K562 (cell line): ENCODE data around the gene NFS1. TPM values are rescaled to one million over a fixed set of nuclear protein-coding genes. Genes with fewer than 3 reads are reported as not detected.

ENCODE experiments used
- ATAC-seq: fragments of 200-7000 bp; cut with Tn5 transposase; 3 replicates; pipeline ENCODE4 v1.9.1; 2020; ENCODE audit warnings: moderate library complexity
- BruUV-seq: library from RNA; stranded (reverse); fragments of 400-500 nt; replicated peaks from 2 replicates; lab custom pipeline; 2021; lab: Mats Ljungman, UMichigan
- CTCF ChIA-PET: fragments of 300-600 bp; formaldehyde crosslinking; extraction: SDS; loops from one replicate; lab custom pipeline; 2021; ENCODE audit warnings: low intra/inter-chr PET ratio; lab: Yijun Ruan, JAX
- POLR2A ChIA-PET: fragments of 300-600, 350-650 bp; sonication (Branson Sonifier 250); formaldehyde crosslinking; extraction: SDS; loops from one replicate; lab custom pipeline; 2021; ENCODE audit warnings: antibody characterized with exemption, inconsistent platforms; lab: Yijun Ruan, JAX
- DNase-seq, 4 experiments: peaks; one replicate each; pipeline versions ENCODE4 v3.0.0 to v3.0.0-alpha.2; 2011 to 2018; ENCODE audit warnings: low spot score in 3 of 4, mixed read lengths in 3 of 4; ENCODE audit errors: extremely low read depth in 1 of 4
- FAIRE-seq: peaks from 2 replicates; lab custom pipeline; 2011; peaks lifted over from hg19 to GRCh38; lab: Jason Lieb, UNC
- H2AFZ ChIP-seq: 2 replicates; pipeline ENCODE4 v1.6.0; 2011; ENCODE audit warnings: low read depth, low read length, control low read depth, inconsistent platforms
- H3K27ac ChIP-seq: fragments of 200-600 bp; 3 replicates; pipeline ENCODE4 v1.8.0; 2011; ENCODE audit warnings: low read depth, mild to moderate bottlenecking, control low read depth, inconsistent platforms, low read length, moderate library complexity, mixed read lengths; ENCODE audit errors: extremely low read depth
- H3K27me3 ChIP-seq, 2 experiments: fragments of 300-600 bp in 1 of 2; 2 replicates in 1 of 2; 3 replicates in 1 of 2; pipeline versions ENCODE4 v1.6.0 to v1.8.0; 2011; ENCODE audit warnings: inconsistent platforms in 2 of 2, low read length in 2 of 2, mild to moderate bottlenecking in 1 of 2, mixed read lengths in 1 of 2, moderate library complexity in 1 of 2; ENCODE audit not compliant: control insufficient read depth in 2 of 2, insufficient read depth in 2 of 2
- H3K36me3 ChIP-seq: fragments of 300-600 bp; 3 replicates; pipeline ENCODE4 v1.8.0; 2011; ENCODE audit warnings: mild to moderate bottlenecking, low read length, inconsistent platforms; ENCODE audit not compliant: control insufficient read depth, insufficient read depth
- H3K4me1 ChIP-seq, 2 experiments: fragments of 200-600 bp in 1 of 2; replicated peaks in 1 of 2; 2 replicates in 1 of 2; 3 replicates in 1 of 2; pipeline versions ENCODE4 v1.5.1 to v1.8.0; 2011; ENCODE audit warnings: inconsistent platforms in 2 of 2, low read length in 2 of 2, mild to moderate bottlenecking in 1 of 2, mixed read lengths in 1 of 2, moderate library complexity in 1 of 2; ENCODE audit not compliant: control insufficient read depth in 2 of 2, insufficient read depth in 2 of 2
- H3K4me2 ChIP-seq: 2 replicates; pipeline ENCODE4 v1.6.1; 2011; ENCODE audit warnings: low read length, control low read depth, inconsistent platforms, mixed read lengths; ENCODE audit not compliant: insufficient read depth
- H3K4me3 ChIP-seq: fragments of 200-600 bp; sonication (generic), shearing (Covaris generic); 2 replicates; pipeline ENCODE4 v1.5.1; 2016; ENCODE audit warnings: control low read depth, inconsistent platforms
- H3K79me2 ChIP-seq: fragments of 200-600 bp; 3 replicates; pipeline ENCODE4 v1.8.0; 2011; ENCODE audit warnings: low read length, inconsistent platforms; ENCODE audit not compliant: control insufficient read depth, insufficient read depth
- H3K9ac ChIP-seq, 2 experiments: 2 replicates each; pipeline versions ENCODE4 v1.6.0 to v1.6.1; 2011; ENCODE audit warnings: low read depth in 2 of 2, low read length in 2 of 2, control low read depth in 1 of 2, inconsistent platforms in 1 of 2, mild to moderate bottlenecking in 1 of 2, mixed read lengths in 1 of 2; ENCODE audit not compliant: insufficient read depth in 1 of 2
- H3K9me1 ChIP-seq: one replicate; pipeline ENCODE4 v1.6.0; 2011; ENCODE audit warnings: inconsistent platforms, mild to moderate bottlenecking, low read length, moderate library complexity; ENCODE audit not compliant: control insufficient read depth, insufficient read depth
- H3K9me3 ChIP-seq: replicated peaks from 2 replicates; pipeline ENCODE4 v1.5.1; 2011; ENCODE audit warnings: low read depth, low read length, inconsistent platforms; ENCODE audit not compliant: control insufficient read depth, insufficient read depth
- H4K20me1 ChIP-seq: replicated peaks from 2 replicates; pipeline ENCODE4 v1.6.1; 2011; ENCODE audit warnings: low read length, inconsistent platforms, mixed read lengths; ENCODE audit not compliant: control insufficient read depth, insufficient read depth
- KAT7 ChIP-seq: sonication (generic); formaldehyde crosslinking; IDR thresholded peaks from 2 replicates; pipeline ENCODE4 v1.8.0; 2022; ENCODE audit warnings: missing genetic modification reagents, mild to moderate bottlenecking, borderline replicate concordance
- MED1 ChIP-seq: sonication (generic); formaldehyde crosslinking; IDR thresholded peaks from 2 replicates; pipeline ENCODE4 v1.8.1; 2023; ENCODE audit warnings: missing genetic modification reagents, borderline replicate concordance
- POLR2AphosphoS5 ChIP-seq: IDR thresholded peaks from 2 replicates; pipeline ENCODE4 v1.6.1; 2011; ENCODE audit warnings: mild to moderate bottlenecking, low read depth, low read length, moderate library complexity; ENCODE audit not compliant: control insufficient read depth, insufficient read depth
- SAFB2 ChIP-seq: fragments of 200-400 bp; formaldehyde crosslinking; IDR thresholded peaks from 2 replicates; pipeline ENCODE4 v1.6.1; 2018; ENCODE audit warnings: borderline replicate concordance, low read length, low read depth, moderate library complexity; ENCODE audit not compliant: severe bottlenecking
- WGBS: fragments of 100-300 bp; shearing (Covaris generic); methylation state at CpG from one replicate; pipeline ENCODE4 v1.1.6; 2016; ENCODE audit warnings: low coverage, mixed read lengths; ENCODE audit not compliant: insufficient coverage; ENCODE audit errors: missing lambda C conversion rate; 5-methylcytosine and 5-hydroxymethylcytosine counted together
- in situ Hi-C: fragments of 300-500 bp; cut with MboI; formaldehyde crosslinking; loops from 4 replicates; pipeline ENCODE4 v1.15.0; 2018; ENCODE audit warnings: inconsistent platforms, mixed read lengths
- intact Hi-C: fragments of 100-400 bp; cut with micrococcal nuclease; formaldehyde crosslinking; loops from 2 replicates; pipeline ENCODE4 v1.14.2; 2022
- polyA plus RNA-seq, 8 experiments: library from polyadenylated mRNA; depleted of rRNA in 4 of 8; stranded (reverse) in 5 of 8; unstranded in 3 of 8; fragments of >200 nt; fragmentation: Nextera tagmentation in 2 of 8; fragmentation: Illumina TruSeq in 1 of 8; extraction: Ambion mirVana in 2 of 8; extraction: Trizol in 1 of 8; gene quantifications; 2 replicates each; pipeline versions ENCODE4 v1.2.1 to v1.2.3, GENCODE V29; 2011 to 2014; ENCODE audit warnings: inconsistent platforms in 1 of 8, missing spikeins in 1 of 8
- total RNA-seq, 7 experiments: library from RNA; depleted of rRNA in 6 of 7; stranded (reverse); fragments of >200 nt in 6 of 7; fragmentation: Illumina TruSeq in 2 of 7; extraction: Trizol in 2 of 7; gene quantifications; 2 replicates each; pipeline versions ENCODE4 v1.2.1 to v1.2.3, GENCODE V29; 2011 to 2021; ENCODE audit warnings: low replicate concordance in 1 of 7
- TF ChIP-seq, protein P1 (sequence below): fragments of 450-650 bp; formaldehyde crosslinking; IDR thresholded peaks from 2 replicates; pipeline ENCODE4 v1.4.0; 2020; ENCODE audit warnings: mild to moderate bottlenecking
- TF ChIP-seq, protein P2 (sequence below): IDR thresholded peaks from 3 replicates; pipeline ENCODE4 v1.6.1; 2011; ENCODE audit warnings: borderline replicate concordance, mild to moderate bottlenecking, moderate library complexity; ENCODE audit not compliant: insufficient read length; ENCODE audit errors: extremely low read depth
- TF ChIP-seq, protein P3 (sequence below): fragments of 450-650 bp; formaldehyde crosslinking; IDR thresholded peaks from 2 replicates; pipeline ENCODE4 v1.4.0; 2022; ENCODE audit warnings: missing genetic modification characterization

The NFS1 gene
- total and polyA plus RNA-seq, 9 of the 15 experiments (the other 6 are each of a cell fraction or from before 2014, with no cell fraction given): 11.5 to 84.8 (median 47.1) TPM

DNA sequence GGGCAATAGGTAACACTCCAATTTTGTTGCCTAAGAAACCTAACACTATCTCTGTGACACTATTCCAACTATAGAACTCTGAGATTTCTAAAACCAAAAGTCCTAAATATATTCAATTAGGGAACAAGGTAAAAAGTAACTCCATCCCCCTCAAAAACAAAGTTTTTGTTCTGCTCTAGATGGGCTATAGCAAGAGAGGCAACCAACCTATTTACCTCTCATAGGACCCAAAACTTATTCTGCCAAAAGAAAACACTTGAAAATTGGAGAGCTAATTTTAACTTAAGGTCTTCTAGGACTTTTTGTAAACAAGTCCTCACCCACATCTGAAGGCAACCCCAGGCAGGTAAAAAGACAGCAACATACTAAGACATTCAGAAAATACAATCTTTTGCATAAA lies 35.2 kb upstream of the NFS1 start:
- no peak overlapping the region for H3K4me2 ChIP-seq
- no peak overlapping the region for H3K27ac ChIP-seq
- ATAC-seq: no peak
- peaks cover 100% of the 10 kb centered on the region for H3K79me2 ChIP-seq
- H3K9ac ChIP-seq: no peak overlapping the region
- no peak overlapping the region for H2AFZ ChIP-seq
- peaks cover 100% of the 10 kb centered on the region for H3K36me3 ChIP-seq
- peaks cover 56% of the 10 kb centered on the region for H4K20me1 ChIP-seq
- no peak for FAIRE-seq
- H3K9me3 ChIP-seq: no peaks in the 10 kb centered on the region
- TF ChIP-seq, protein P1, sequence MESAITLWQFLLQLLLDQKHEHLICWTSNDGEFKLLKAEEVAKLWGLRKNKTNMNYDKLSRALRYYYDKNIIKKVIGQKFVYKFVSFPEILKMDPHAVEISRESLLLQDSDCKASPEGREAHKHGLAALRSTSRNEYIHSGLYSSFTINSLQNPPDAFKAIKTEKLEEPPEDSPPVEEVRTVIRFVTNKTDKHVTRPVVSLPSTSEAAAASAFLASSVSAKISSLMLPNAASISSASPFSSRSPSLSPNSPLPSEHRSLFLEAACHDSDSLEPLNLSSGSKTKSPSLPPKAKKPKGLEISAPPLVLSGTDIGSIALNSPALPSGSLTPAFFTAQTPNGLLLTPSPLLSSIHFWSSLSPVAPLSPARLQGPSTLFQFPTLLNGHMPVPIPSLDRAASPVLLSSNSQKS (CRISPR knock-in tag): no peak
- TF ChIP-seq, all 486 proteins: peak for 0
- H3K4me1 ChIP-seq: peaks cover 0 to 9% of the 10 kb centered on the region in 2 experiments; a peak in 2 of 5 replicates
- intact Hi-C loops: no loop called here
- DNase-seq: no peak
- H3K4me3 ChIP-seq: no peak overlapping the region
- H3K27me3 ChIP-seq: no peaks in the 10 kb centered on the region
- H3K9me1 ChIP-seq: no peaks in the 10 kb centered on the region
- ChIA-PET CTCF (interaction anchor here (0.6 kb wide), 1 partner anchor 12 kb away, joined by 4 read pairs; no protein-coding TSS in a partner anchor), POLR2A (interaction anchor here (0.6 to 2.7 kb wide), 9 partner anchors 9 to 258 kb away, joined by 3 to 12 read pairs (median 5); partner anchors contain the start of gene SCAND1)
- in situ Hi-C loops: no loop called here
- BruUV-seq: no TSS peak

DNA sequence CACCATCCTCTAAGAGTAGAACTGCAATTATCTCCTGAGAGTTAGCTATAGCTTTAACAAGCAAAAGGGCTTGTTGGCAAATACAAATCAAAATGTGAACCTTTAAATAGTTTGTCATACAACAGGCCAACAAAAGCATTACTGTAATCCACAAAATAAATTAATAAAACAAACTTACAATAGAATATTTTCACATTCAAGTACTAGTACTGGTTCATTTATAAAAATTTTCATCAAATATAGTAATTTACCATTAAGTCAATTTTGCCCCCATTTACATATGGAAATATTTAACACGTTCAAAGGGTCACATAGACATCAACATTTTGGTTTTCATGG lies 33.5 kb upstream of the NFS1 start:
- ChIA-PET POLR2A (interaction anchor here (0.6 to 2.1 kb wide), 2 partner anchors 9 to 68 kb away, joined by 3 to 5 read pairs; partner anchors contain the start of genes CPNE1 and RBM12), CTCF (no interaction called here)
- Histone ChIP-seq H4K20me1 (peaks cover 44% of the 10 kb centered on the region), H3K36me3 (peaks cover 100% of the 10 kb centered on the region), H3K4me2 (no peak overlapping the region), H3K79me2 (peaks cover 97% of the 10 kb centered on the region), H2AFZ (no peak overlapping the region), H3K9me1 (no peaks in the 10 kb centered on the region), H3K9ac (no peak overlapping the region), H3K4me3 (no peak overlapping the region), H3K27ac (no peak overlapping the region), H3K9me3 (no peaks in the 10 kb centered on the region), H3K4me1 (peaks cover 0 to 2% of the 10 kb centered on the region in 2 experiments; a peak in 2 of 5 replicates), H3K27me3 (no peaks in the 10 kb centered on the region)
- intact Hi-C loops (no loop called here), in situ Hi-C loops (no loop called here)
- WGBS: 67% methylated on average over 1 of the region's 1 CpG
- DNase-seq (no peak), FAIRE-seq (no peak), ATAC-seq (no peak)
- TF ChIP-seq MED1 (CRISPR knock-in tag) (no peak), POLR2AphosphoS5 (0 out of 2 replicates have a peak, but pooled peaks have one; percentile 18), KAT7 (CRISPR knock-in tag) (peak; percentile 36; the same call in 1 of the 2 replicates), SAFB2 (no peak)
- TF ChIP-seq, protein P2, sequence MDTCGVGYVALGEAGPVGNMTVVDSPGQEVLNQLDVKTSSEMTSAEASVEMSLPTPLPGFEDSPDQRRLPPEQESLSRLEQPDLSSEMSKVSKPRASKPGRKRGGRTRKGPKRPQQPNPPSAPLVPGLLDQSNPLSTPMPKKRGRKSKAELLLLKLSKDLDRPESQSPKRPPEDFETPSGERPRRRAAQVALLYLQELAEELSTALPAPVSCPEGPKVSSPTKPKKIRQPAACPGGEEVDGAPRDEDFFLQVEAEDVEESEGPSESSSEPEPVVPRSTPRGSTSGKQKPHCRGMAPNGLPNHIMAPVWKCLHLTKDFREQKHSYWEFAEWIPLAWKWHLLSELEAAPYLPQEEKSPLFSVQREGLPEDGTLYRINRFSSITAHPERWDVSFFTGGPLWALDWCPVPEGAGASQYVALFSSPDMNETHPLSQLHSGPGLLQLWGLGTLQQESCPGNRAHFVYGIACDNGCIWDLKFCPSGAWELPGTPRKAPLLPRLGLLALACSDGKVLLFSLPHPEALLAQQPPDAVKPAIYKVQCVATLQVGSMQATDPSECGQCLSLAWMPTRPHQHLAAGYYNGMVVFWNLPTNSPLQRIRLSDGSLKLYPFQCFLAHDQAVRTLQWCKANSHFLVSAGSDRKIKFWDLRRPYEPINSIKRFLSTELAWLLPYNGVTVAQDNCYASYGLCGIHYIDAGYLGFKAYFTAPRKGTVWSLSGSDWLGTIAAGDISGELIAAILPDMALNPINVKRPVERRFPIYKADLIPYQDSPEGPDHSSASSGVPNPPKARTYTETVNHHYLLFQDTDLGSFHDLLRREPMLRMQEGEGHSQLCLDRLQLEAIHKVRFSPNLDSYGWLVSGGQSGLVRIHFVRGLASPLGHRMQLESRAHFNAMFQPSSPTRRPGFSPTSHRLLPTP: no peak
- TF ChIP-seq, protein P3, sequence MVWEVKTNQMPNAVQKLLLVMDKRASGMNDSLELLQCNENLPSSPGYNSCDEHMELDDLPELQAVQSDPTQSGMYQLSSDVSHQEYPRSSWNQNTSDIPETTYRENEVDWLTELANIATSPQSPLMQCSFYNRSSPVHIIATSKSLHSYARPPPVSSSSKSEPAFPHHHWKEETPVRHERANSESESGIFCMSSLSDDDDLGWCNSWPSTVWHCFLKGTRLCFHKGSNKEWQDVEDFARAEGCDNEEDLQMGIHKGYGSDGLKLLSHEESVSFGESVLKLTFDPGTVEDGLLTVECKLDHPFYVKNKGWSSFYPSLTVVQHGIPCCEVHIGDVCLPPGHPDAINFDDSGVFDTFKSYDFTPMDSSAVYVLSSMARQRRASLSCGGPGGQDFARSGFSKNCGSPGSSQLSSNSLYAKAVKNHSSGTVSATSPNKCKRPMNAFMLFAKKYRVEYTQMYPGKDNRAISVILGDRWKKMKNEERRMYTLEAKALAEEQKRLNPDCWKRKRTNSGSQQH (CRISPR knock-in tag): no peak
- BruUV-seq: no TSS peak
